ENCODE data around the gene PIK3R3. TPM values are rescaled to one million over a fixed set of nuclear protein-coding genes. Genes with fewer than 3 reads are reported as not detected.

PIK3R3 gene
- total and polyA plus RNA-seq, 7 donors, result 6.7 to 24.2 (median 17.4) TPM

DNA sequence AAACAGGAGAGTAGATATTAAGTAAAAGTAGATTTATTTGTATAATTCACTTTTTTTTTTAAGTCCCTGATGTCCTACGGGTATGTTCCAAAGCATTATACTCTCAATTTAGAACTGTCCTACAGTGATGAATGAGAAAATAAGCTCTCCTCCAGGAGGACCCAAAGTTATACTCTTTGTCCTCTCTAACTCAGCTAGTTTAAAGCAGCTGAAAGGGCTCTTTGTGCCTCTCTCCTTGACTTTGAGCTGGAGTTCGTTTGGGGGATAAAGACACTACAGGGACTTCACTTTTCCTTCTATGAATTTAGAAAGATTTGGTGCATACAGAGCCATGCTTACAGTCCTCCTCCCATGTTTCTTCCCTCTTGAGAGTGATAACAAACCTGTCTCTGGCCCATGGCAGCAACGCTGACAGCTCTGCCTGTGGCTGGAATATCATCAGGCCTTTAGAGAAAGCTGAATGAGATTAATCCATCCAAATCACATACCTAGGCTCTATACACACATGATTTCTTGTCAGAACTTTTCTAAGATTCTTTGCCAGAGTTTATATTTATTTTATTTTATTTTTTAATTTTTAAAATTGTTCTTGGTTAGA, 134.3 kb downstream of the PIK3R3 start:
- ATAC-seq, result no peak
- WGBS, 3 donors, result 65 to 71% (median 69%) methylated on average over 3 of the region's 3 CpGs
- peaks cover 15 to 57% of the 10 kb centered on the region in 2 donors for H3K36me3 ChIP-seq (ENCODE audit: insufficient read depth in 1 of 2, low read depth in 1 of 2)
- no peak for DNase-seq
- no peaks in the 10 kb centered on the region for H3K27me3 ChIP-seq (ENCODE audit: insufficient read depth in 3 of 3, low read length in 2 of 3)
- TF ChIP-seq, protein P1, sequence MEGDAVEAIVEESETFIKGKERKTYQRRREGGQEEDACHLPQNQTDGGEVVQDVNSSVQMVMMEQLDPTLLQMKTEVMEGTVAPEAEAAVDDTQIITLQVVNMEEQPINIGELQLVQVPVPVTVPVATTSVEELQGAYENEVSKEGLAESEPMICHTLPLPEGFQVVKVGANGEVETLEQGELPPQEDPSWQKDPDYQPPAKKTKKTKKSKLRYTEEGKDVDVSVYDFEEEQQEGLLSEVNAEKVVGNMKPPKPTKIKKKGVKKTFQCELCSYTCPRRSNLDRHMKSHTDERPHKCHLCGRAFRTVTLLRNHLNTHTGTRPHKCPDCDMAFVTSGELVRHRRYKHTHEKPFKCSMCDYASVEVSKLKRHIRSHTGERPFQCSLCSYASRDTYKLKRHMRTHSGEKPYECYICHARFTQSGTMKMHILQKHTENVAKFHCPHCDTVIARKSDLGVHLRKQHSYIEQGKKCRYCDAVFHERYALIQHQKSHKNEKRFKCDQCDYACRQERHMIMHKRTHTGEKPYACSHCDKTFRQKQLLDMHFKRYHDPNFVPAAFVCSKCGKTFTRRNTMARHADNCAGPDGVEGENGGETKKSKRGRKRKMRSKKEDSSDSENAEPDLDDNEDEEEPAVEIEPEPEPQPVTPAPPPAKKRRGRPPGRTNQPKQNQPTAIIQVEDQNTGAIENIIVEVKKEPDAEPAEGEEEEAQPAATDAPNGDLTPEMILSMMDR (IDR thresholded peaks at IDR 0.05), result no peak
- peaks cover 7% of the 10 kb centered on the region for H3K4me1 ChIP-seq
- intact Hi-C loops (cut with DNase I), result no loop called here
- no peaks in the 10 kb centered on the region for H3K9me3 ChIP-seq
- H3K4me3 ChIP-seq, result no peak overlapping the region
- H3K27ac ChIP-seq, result no peak overlapping the region

DNA sequence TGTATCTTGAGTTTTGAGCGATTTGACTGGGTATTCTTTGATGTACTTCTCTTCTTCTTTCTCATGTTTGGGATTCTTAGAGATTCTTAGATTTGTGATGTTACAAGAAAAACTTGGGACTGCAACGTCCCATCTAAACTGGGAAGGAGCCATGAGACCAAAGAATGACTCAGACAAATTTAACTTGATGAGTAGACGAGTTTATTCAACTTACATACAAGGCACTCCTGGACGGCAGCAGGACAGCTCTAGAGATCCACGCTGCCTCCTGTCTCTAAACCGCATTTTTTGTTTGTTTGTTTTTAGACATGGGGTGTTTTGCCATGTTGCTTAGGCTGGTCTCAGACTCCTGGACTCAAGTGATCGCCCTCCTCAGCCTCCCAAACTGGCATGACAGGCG, 137.1 kb downstream of the PIK3R3 start:
- TF ChIP-seq, protein P1 (IDR thresholded peaks at IDR 0.05), result no peak
- peak; percentile 30 to 71 (median 66) for ATAC-seq
- peaks cover 15 to 30% of the 10 kb centered on the region in 2 donors for H3K36me3 ChIP-seq (ENCODE audit: insufficient read depth in 1 of 2, low read depth in 1 of 2)
- no peaks in the 10 kb centered on the region for H3K27me3 ChIP-seq (ENCODE audit: insufficient read depth in 3 of 3, low read length in 2 of 3)
- intact Hi-C loops (cut with DNase I), result no loop called here
- peak overlapping the region; percentile 37 for H3K27ac ChIP-seq
- H3K4me1 ChIP-seq, result peaks cover 7% of the 10 kb centered on the region
- H3K9me3 ChIP-seq, result no peaks in the 10 kb centered on the region
- H3K4me3 ChIP-seq, result no peak overlapping the region
- DNase-seq, result no peak
- 61 to 83% (median 71%) methylated on average over 8 of the region's 8 CpGs for WGBS, 3 donors

DNA sequence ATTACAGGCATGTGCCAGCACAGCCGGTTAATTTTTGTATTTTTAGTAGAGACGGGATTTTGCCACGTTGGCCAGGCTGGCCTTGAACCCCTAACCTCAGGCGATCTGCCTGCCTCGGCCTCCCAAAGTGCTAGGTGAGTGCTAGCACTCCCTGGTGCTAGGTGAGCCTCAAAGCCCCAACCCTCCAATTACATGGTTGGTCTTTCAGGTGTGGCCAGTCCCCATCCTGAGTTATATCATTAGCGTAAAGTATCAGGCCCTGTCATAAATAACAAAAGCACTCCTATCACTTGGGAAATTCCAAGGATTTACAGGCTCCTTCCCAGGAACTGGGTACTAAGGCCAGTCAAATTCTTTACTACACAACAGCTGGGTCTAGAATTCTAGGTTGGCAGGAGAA, 138.0 kb downstream of the PIK3R3 start:
- no peaks in the 10 kb centered on the region for H3K9me3 ChIP-seq
- intact Hi-C loops (cut with DNase I), result no loop called here
- H3K27me3 ChIP-seq (ENCODE audit: insufficient read depth in 3 of 3, low read length in 2 of 3), result no peaks in the 10 kb centered on the region
- H3K4me3 ChIP-seq, result no peak overlapping the region
- ATAC-seq (peak in 3 of 4 donors; percentile 11 to 27 (median 15)), DNase-seq (no peak)
- TF ChIP-seq, protein P1 (IDR thresholded peaks at IDR 0.05), result no peak
- peaks cover 7% of the 10 kb centered on the region for H3K4me1 ChIP-seq
- peaks cover 12 to 25% of the 10 kb centered on the region in 2 donors for H3K36me3 ChIP-seq (ENCODE audit: insufficient read depth in 1 of 2, low read depth in 1 of 2)
- H3K27ac ChIP-seq, result no peak overlapping the region
- WGBS, 3 donors, result 63 to 95% (median 68%) methylated on average over 6 of the region's 6 CpGs

Other genes with a start within 250 kb of the PIK3R3 start
- gene TSPAN1, start 42.5 kb upstream of the PIK3R3 start, total RNA-seq, result 1 to 10 TPM; 1.2 to 5.0 (median 3.0) TPM
- gene TSPAN1, start 42.5 kb upstream of the PIK3R3 start, polyA plus RNA-seq, result 10 to 100 TPM in 1 of 3 donors, 1 to 10 TPM in 2; 4.0 to 14.7 (median 4.5) TPM
- not detected for gene P3R3URF, start 43.9 kb upstream of the PIK3R3 start, total RNA-seq
- not detected for gene P3R3URF, start 43.9 kb upstream of the PIK3R3 start, polyA plus RNA-seq
- 100 to 1,000 TPM in 1 of 4 donors, 10 to 100 TPM in 3; 73.5 to 100 (median 87.6) TPM for gene POMGNT1, start 65.8 kb upstream of the PIK3R3 start, total RNA-seq
- gene POMGNT1, start 65.8 kb upstream of the PIK3R3 start, polyA plus RNA-seq, result 10 to 100 TPM; 63.1 to 89.5 (median 81.1) TPM
- under 1 TPM; 0.29 to 0.77 (median 0.64) TPM for gene LURAP1, start 70.7 kb upstream of the PIK3R3 start, total RNA-seq
- gene LURAP1, start 70.7 kb upstream of the PIK3R3 start, polyA plus RNA-seq, result 1 to 10 TPM in 1 of 3 donors, under 1 TPM in 2; 0.25 to 1.6 (median 0.28) TPM
- gene RAD54L, start 115.1 kb upstream of the PIK3R3 start, total RNA-seq, result under 1 TPM in 1 of 4 donors, not detected in 3; 0.25 TPM
- gene RAD54L, start 115.1 kb upstream of the PIK3R3 start, polyA plus RNA-seq, result under 1 TPM in 2 of 3 donors, not detected in 1; 0.08 to 0.22 TPM
- gene LRRC41, start 171.0 kb upstream of the PIK3R3 start, total RNA-seq, result 10 to 100 TPM; 52.9 to 76.7 (median 60.1) TPM
- gene LRRC41, start 171.0 kb upstream of the PIK3R3 start, polyA plus RNA-seq, result 10 to 100 TPM; 34.1 to 53.7 (median 35.9) TPM
- gene UQCRH, start 171.1 kb upstream of the PIK3R3 start, total RNA-seq, result 100 to 1,000 TPM; 267 to 440 (median 370) TPM
- gene UQCRH, start 171.1 kb upstream of the PIK3R3 start, polyA plus RNA-seq, result 1,000 to 10,000 TPM in 1 of 3 donors, 100 to 1,000 TPM in 2; 773 to 1,297 (median 800) TPM
- 10 to 100 TPM; 13.3 to 25.3 (median 20.9) TPM for gene NSUN4, start 208.2 kb upstream of the PIK3R3 start, total RNA-seq
- gene NSUN4, start 208.2 kb upstream of the PIK3R3 start, polyA plus RNA-seq, result 10 to 100 TPM in 2 of 3 donors, 1 to 10 TPM in 1; 9.4 to 16.3 (median 10.7) TPM

Data from psoas muscle (tissue), 8 donors.